Mammary epithelial cell (primary cell): ENCODE measurements around the gene WNT7A.

Experiments used
- CTCF ChIP-seq, 2 donors: IDR thresholded peaks in 1 of 2; conservative IDR thresholded peaks in 1 of 2; 2 replicates each; pipeline ENCODE4 v1.5.1; 2011 to 2012; ENCODE audit warnings: inconsistent platforms in 2 of 2, low read length in 2 of 2, mild to moderate bottlenecking in 2 of 2, control low read depth in 1 of 2, low read depth in 1 of 2; ENCODE audit not compliant: insufficient read depth in 1 of 2; ENCODE audit errors: extremely low read depth in 1 of 2
- EZH2 ChIP-seq: IDR thresholded peaks from 2 replicates; pipeline ENCODE4 v1.6.1; 2012; ENCODE audit warnings: low read length, inconsistent platforms, borderline replicate concordance

- TF ChIP-seq CTCF (conservative IDR thresholded peaks at IDR 0.05 in 1 of 2, IDR thresholded peaks at IDR 0.05 in 1 of 2; ENCODE audit: extremely low read depth in 1 of 2, insufficient read depth in 1 of 2, low read depth in 1 of 2, low read length in 2 of 2) (no peak), EZH2 (no peak)
Observed at GRCh38 chr3:13851997-13852637, 27.8 kb downstream of the WNT7A start.
